Activated T-helper 2 cell treated with anti-CD3 and anti-CD28 coated beads, Interferon-gamma antibody, Interleukin-2, Interleukin-4, amounts not matched to agents 10 μg/mL and 5 μg/mL and 100 μg/mL, durations not matched to agents 14 hours and 24 hours and 36 hours (primary cell): ENCODE data around the gene SLCO2A1. TPM values are rescaled to one million over a fixed set of nuclear protein-coding genes. Genes with fewer than 3 reads are reported as not detected.

Source experiments
- DNase-seq: peaks from one replicate; pipeline ENCODE4 v3.0.0; 2021; ENCODE audit warnings: low spot score
- H3K27ac Mint-ChIP-seq: one replicate; pipeline ENCODE4 v1.8.0; 2021; ENCODE audit warnings: mixed read lengths
- H3K27me3 Mint-ChIP-seq: one replicate; pipeline ENCODE4 v1.8.0; 2021; ENCODE audit warnings: low read depth, mixed read lengths
- H3K36me3 Mint-ChIP-seq: one replicate; pipeline ENCODE4 v1.8.0; 2021; ENCODE audit warnings: low read depth, mixed read lengths
- H3K4me1 Mint-ChIP-seq: one replicate; pipeline ENCODE4 v1.8.0; 2021; ENCODE audit warnings: low read depth, mixed read lengths
- H3K4me3 Mint-ChIP-seq: one replicate; pipeline ENCODE4 v1.8.0; 2021; ENCODE audit warnings: low read depth, mild to moderate bottlenecking, moderate library complexity, mixed read lengths
- H3K9me3 Mint-ChIP-seq: one replicate; pipeline ENCODE4 v1.8.0; 2021; ENCODE audit warnings: mixed read lengths
- intact Hi-C: fragments of 100-400 bp; cut with micrococcal nuclease; formaldehyde crosslinking; loops from one replicate; pipeline ENCODE4 v1.15.1; 2023
- total RNA-seq: library from RNA; stranded (reverse); gene quantifications from 2 replicates; pipeline ENCODE4 v1.2.3, GENCODE V29; 2022

SLCO2A1 gene
- total RNA-seq, 1 donor from 2014 or later, result not detected

DNA sequence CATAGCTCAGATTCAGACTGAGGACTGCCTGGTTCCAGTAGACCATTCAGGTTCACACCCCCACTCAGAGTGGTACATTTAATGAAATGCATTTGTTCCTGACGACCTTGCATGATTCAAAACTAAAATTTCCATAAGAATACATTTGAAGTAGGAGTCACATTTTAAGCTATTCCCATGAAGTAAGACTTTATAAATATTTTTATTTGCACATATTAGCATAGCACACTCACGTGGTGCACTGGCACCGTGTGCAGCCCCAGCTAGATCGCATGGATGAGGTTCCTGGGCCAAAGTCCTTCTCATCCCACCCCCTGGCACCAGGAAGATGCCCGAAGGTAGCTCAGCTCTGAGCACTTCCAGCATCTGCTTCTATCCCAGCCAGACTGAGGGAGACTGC lies 59.4 kb downstream of the SLCO2A1 start:
- Mint-ChIP-seq H3K36me3 (no peaks in the 10 kb centered on the region), H3K4me1 (no peaks in the 10 kb centered on the region), H3K27me3 (peaks cover 5% of the 10 kb centered on the region), H3K4me3 (no peak overlapping the region), H3K27ac (no peak overlapping the region), H3K9me3 (no peaks in the 10 kb centered on the region)
- intact Hi-C loops, result no loop called here
- DNase-seq, result no peak

DNA sequence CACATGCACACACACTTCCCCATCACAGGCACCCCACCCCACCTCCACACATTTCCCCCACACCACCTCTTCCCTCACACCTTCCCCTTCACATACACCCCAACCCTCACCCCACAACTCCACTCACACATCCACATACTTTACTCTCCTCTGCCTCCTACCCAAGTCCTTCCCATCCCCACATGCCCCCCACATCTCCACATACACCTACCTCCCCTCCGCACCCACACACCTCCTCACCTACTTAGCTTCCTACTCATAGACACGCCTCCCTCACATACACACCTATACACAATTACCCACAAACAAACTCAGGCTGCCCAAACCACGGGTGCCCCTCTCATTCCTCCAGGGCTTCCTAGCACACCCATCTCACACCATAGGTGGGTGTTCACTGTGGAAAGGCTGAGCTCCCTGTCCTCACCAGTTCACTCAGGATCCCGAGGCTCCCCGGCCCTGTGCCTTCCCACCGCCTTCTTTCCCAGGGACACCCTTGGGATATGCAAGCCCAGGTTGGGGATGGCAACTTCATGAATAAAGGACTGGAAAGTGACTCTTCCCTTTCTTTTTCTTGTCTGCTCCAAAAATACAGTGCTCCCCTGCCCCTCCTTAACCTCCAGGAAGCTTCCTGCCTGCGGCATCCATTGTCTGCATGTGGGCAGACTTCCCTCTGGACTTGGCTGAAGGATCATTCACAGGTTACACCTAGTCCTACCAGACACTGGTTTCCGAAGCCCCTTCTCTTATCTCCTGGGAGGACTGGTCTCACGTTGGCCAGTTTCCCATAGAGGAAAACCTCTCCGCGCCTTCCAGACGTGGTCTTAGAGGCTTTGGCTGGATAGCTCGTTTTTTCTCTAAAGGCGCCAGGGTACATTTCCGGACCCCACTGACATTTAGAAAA lies 61.5 kb downstream of the SLCO2A1 start:
- no peak overlapping the region for H3K4me3 Mint-ChIP-seq
- H3K9me3 Mint-ChIP-seq, result no peaks in the 10 kb centered on the region
- no peak for DNase-seq
- H3K27ac Mint-ChIP-seq, result no peak overlapping the region
- peaks cover 1% of the 10 kb centered on the region for H3K27me3 Mint-ChIP-seq
- intact Hi-C loops, result no loop called here
- no peaks in the 10 kb centered on the region for H3K36me3 Mint-ChIP-seq
- H3K4me1 Mint-ChIP-seq, result no peaks in the 10 kb centered on the region

DNA sequence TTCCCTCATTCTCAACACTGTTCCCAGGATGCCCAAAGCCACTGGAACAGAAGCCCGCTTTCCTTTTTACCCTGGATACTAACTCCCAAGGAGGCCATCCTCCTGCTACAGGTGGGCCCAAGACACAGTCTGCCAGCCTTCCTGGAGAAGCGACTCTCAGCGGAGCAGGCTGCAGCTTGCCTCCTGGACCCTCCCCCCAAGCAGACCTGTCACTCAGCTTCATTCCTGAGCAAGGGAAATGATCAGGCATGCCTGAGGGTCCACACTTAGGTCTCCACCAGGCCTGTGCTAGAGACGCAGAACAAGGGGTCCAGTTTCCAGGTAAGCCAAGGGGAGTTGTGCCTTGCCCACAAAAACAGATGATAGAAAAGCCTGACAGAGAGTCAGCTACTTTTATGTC lies 62.8 kb downstream of the SLCO2A1 start:
- H3K4me3 Mint-ChIP-seq, result no peak overlapping the region
- H3K27me3 Mint-ChIP-seq, result peaks cover 1% of the 10 kb centered on the region
- intact Hi-C loops, result no loop called here
- no peaks in the 10 kb centered on the region for H3K36me3 Mint-ChIP-seq
- DNase-seq, result no peak
- no peak overlapping the region for H3K27ac Mint-ChIP-seq
- H3K4me1 Mint-ChIP-seq, result no peaks in the 10 kb centered on the region
- H3K9me3 Mint-ChIP-seq, result no peaks in the 10 kb centered on the region

DNA sequence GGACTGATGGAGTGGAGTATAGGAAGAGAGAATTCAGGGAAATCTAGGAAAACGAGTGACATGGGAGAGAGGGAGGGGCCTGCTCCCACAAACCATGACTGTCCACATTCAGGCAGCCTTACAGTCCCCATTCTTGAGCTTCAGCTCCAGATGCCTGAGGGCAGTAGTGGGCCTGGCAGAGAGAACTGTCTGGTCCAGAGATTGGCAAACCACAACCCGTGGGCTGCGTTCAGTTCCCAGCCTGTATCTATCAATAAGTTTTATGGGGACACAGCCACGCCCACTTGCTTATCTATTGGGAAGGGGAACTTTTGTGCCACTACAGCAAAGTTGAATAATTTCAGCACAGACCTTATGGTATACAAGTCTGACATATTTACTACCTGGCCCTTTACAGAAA lies 63.8 kb downstream of the SLCO2A1 start:
- Mint-ChIP-seq H3K4me3 (no peak overlapping the region), H3K27ac (no peak overlapping the region), H3K27me3 (peaks cover 1% of the 10 kb centered on the region), H3K36me3 (no peaks in the 10 kb centered on the region), H3K4me1 (no peaks in the 10 kb centered on the region), H3K9me3 (no peaks in the 10 kb centered on the region)
- intact Hi-C loops, result no loop called here
- DNase-seq, result no peak

DNA sequence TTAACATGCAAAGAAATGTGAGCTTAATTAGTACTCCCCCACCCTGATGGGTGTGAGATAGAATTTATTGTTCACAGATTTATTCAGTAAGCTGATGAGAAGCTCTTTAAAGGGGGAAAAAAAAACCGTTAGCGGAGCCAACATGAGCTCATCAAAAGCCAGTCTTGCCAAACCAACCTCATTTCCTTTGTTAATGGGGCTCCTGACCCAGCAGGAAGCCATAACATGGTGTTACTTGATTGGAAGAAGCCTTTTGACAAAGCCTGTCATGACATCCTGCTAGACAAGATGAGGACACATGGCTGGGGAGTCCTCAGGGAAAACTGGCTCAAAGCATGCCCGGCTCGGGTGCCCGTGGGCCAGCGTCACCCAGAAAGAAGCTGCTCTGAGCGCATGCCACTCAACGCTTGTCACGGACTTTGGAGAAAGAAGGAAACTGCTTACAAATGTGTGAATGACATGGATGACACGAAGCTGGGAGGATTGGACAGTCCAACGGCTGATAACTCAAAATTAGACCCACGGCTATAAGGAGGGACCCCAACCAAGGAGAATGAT lies 64.6 kb downstream of the SLCO2A1 start:
- Mint-ChIP-seq H3K36me3 (no peaks in the 10 kb centered on the region), H3K4me3 (no peak overlapping the region), H3K27ac (no peak overlapping the region), H3K27me3 (peaks cover 1% of the 10 kb centered on the region), H3K9me3 (no peaks in the 10 kb centered on the region), H3K4me1 (no peaks in the 10 kb centered on the region)
- intact Hi-C loops, result no loop called here
- no peak for DNase-seq

DNA sequence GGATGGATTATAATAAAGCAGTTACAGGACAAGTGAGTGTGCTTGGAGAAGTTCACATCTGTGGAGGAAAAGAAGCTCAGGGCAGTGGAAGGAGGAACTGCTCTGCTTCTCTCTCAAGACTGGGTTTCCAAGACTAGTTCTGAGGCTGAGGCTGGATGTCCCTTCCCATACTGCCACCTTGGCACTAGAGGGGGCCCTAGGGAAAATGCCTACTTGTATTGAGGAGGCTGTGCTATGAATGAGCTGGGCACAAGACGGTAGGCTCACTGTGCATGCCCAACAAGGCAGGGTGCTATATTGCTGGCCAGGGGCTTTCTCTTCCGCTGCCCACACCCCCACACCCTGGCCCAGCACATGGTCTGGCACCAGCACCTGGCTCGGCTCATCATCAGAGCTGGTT lies 65.2 kb downstream of the SLCO2A1 start:
- Mint-ChIP-seq H3K27me3 (peaks cover 1% of the 10 kb centered on the region), H3K36me3 (no peaks in the 10 kb centered on the region), H3K9me3 (no peaks in the 10 kb centered on the region), H3K27ac (no peak overlapping the region), H3K4me1 (no peaks in the 10 kb centered on the region), H3K4me3 (no peak overlapping the region)
- DNase-seq, result no peak
- intact Hi-C loops, result no loop called here

DNA sequence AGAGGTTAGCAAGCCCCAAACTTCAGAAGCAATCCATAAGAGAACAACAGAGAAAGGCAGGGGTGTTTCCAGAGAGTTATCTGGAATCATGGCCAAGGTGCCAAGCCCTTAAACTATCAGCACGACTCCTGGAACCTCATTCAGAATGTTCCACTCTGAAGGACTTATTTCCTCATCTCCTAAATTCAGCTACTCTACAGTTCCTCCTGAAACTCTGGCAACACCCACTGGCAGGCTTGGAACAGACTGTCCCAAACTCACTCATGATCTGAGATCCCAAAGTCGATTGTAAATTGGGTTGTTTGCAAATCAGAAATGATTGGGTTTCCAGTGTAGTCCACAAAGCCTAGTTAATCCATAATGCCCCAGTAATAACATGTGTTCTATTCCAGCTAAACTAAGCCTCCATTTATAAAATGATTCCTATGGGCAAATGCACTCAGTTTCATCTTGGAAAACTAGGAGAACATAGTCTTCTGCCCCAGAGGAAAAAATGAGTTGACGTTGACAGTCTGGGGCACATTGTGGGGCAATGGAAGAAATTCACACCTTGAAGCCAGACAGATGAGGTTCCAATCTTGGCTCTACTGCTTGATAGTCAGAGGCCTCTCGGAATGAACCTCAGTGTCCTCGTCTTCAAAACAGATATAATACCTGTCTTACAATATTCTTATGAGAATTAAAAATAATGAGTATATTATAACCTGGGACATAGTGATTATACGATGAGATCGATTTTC lies 65.9 kb downstream of the SLCO2A1 start:
- no peak overlapping the region for H3K27ac Mint-ChIP-seq
- no peak for DNase-seq
- no peak overlapping the region for H3K4me3 Mint-ChIP-seq
- H3K4me1 Mint-ChIP-seq, result no peaks in the 10 kb centered on the region
- H3K9me3 Mint-ChIP-seq, result no peaks in the 10 kb centered on the region
- no peaks in the 10 kb centered on the region for H3K36me3 Mint-ChIP-seq
- intact Hi-C loops, result no loop called here
- H3K27me3 Mint-ChIP-seq, result peaks cover 1% of the 10 kb centered on the region

DNA sequence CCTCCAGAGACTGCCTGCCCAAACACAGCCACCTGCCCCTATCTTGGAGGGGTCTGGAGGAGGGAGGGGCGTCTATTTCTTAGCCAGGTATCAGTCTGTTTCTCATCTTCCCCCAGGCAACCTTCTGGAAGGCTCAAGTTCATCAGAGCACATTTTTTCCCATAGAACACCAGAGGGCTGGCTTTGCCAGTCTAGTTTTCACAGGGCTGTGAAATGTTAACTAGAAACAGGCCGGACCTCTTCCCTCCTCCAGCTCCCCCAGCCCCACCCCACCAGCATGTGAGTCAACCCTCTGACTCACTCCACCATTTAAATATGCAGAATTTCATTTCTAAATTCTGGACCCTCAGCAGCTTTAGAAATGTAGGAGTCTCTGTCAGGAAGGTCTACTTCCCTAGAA lies 66.9 kb downstream of the SLCO2A1 start:
- Mint-ChIP-seq H3K27me3 (peaks cover 1% of the 10 kb centered on the region), H3K4me1 (no peaks in the 10 kb centered on the region), H3K27ac (no peak overlapping the region), H3K36me3 (no peaks in the 10 kb centered on the region), H3K9me3 (no peaks in the 10 kb centered on the region), H3K4me3 (no peak overlapping the region)
- intact Hi-C loops, result no loop called here
- no peak for DNase-seq

DNA sequence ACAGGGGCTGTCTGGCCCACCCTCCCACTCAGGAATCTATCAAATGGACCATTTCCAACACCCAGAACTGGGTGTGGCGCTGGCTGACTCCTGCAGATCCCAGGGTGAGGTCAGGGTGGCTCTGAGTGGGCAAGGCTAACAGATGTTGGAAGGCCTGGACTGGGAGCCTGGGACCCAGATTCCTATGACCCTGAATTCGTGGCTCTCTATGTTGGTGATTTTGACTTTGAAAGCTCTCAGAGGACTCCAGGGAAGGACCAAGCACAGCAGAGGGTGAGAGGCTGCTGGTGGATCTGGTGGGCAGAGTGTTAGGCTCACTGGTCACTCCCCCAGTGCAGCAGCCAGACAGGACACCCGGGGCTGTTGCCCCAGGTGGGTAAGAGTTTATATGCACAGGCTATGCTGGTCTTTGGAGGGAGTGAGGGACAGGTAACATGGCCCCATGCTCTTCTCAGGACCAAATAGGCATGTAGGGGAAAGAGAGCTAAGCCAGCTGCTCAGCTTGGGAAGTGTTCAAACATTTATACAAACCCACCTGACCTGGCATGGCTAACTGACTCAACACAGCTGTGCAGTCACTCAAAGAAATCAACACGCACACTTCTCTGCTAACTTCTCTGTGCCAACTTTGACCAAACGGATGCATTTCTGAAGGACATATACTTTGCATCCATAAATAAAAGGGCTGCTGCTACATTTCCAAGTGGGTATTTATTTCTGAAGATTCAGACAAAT lies 71.5 kb downstream of the SLCO2A1 start:
- intact Hi-C loops, result no loop called here

DNA sequence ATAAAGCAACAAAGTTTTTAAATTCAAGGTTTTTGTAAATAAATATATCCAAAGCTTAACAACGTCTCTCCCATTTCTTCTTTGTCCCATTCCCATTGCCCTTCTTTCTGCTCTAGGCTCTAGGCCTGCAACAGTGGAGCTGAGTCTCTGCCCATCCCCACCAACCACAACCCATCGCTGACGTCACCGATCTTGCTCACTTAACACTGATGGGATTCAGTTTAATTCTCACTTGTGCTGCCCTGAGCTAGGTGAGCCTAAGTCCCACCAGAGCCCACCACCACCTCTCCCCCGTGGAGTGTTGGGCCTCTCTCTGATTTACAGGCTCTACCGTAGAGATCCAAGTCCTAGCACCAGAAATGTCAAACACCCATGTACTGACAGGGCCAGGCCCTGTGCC lies 72.7 kb downstream of the SLCO2A1 start:
- no peak overlapping the region for H3K4me3 Mint-ChIP-seq
- H3K4me1 Mint-ChIP-seq, result no peaks in the 10 kb centered on the region
- H3K9me3 Mint-ChIP-seq, result no peaks in the 10 kb centered on the region
- no peak for DNase-seq
- no peaks in the 10 kb centered on the region for H3K27me3 Mint-ChIP-seq
- intact Hi-C loops, result no loop called here
- H3K36me3 Mint-ChIP-seq, result no peaks in the 10 kb centered on the region
- no peak overlapping the region for H3K27ac Mint-ChIP-seq

More for the DNA sequence above, 71.5 kb downstream of the SLCO2A1 start:
- H3K4me1 Mint-ChIP-seq, result no peaks in the 10 kb centered on the region
- DNase-seq, result no peak
- no peaks in the 10 kb centered on the region for H3K27me3 Mint-ChIP-seq
- no peak overlapping the region for H3K27ac Mint-ChIP-seq
- no peak overlapping the region for H3K4me3 Mint-ChIP-seq
- no peaks in the 10 kb centered on the region for H3K36me3 Mint-ChIP-seq
- H3K9me3 Mint-ChIP-seq, result no peaks in the 10 kb centered on the region

- Mint-ChIP-seq H3K4me3 (no peak overlapping the region), H3K4me1 (no peaks in the 10 kb centered on the region), H3K36me3 (no peaks in the 10 kb centered on the region), H3K27ac (no peak overlapping the region), H3K27me3 (no peaks in the 10 kb centered on the region), H3K9me3 (no peaks in the 10 kb centered on the region)
- no peak for DNase-seq
- intact Hi-C loops, result no loop called here
Observed at GRCh38 chr3:133956353-133956752, 73.4 kb downstream of the SLCO2A1 start.

DNA sequence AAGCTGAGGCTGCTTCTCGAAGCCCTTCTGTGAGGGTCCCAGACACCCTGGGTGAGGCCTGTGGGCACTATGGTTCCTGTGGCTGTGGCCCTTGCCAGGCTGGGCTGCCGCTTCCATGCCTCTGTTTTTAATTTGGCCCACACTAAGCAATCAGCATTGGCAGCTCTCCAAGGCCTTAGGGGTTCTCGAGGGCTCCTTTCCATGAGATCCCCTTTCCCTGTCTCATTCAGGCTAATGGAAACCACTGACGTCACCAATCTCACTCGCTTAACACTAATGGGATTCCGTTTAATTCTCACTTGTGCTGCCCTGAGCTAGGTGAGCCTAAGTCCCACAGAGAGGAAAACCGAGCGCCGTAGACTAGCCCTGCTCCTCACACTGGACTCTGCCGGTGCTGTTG lies 73.8 kb downstream of the SLCO2A1 start:
- Mint-ChIP-seq H3K9me3 (no peaks in the 10 kb centered on the region), H3K4me1 (no peaks in the 10 kb centered on the region), H3K27me3 (no peaks in the 10 kb centered on the region), H3K4me3 (no peak overlapping the region), H3K36me3 (no peaks in the 10 kb centered on the region), H3K27ac (no peak overlapping the region)
- intact Hi-C loops, result no loop called here
- no peak for DNase-seq
